GM23338 (cell line): ENCODE data around the gene COA8. TPM values are rescaled to one million over a fixed set of nuclear protein-coding genes. Genes with fewer than 3 reads are reported as not detected.

ENCODE experiments used
- ATAC-seq: fragments of 200-7000 bp; cut with Tn5 transposase; 3 replicates; pipeline ENCODE4 v1.9.1; 2020
- DNase-seq: peaks from one replicate; pipeline ENCODE4 v3.0.0-alpha.2; 2015; ENCODE audit warnings: low spot score
- H2AFZ ChIP-seq: fragments of 200-600 bp; sonication (generic); 2 replicates; pipeline ENCODE4 v1.8.0; 2016; ENCODE audit warnings: antibody characterized with exemption, mild to moderate bottlenecking, moderate library complexity
- H3F3A ChIP-seq: fragments of 200-600 bp; sonication (generic); replicated peaks from 2 replicates; pipeline ENCODE4 v1.8.0; 2017; ENCODE audit warnings: antibody characterized with exemption, mixed run types, low read depth
- H3K27ac ChIP-seq: fragments of 200-600 bp; sonication (generic); 2 replicates; pipeline ENCODE4 v1.6.1; 2016; ENCODE audit warnings: low read depth
- H3K27me3 ChIP-seq: fragments of 200-600 bp; sonication (generic); 2 replicates; pipeline ENCODE4 v1.8.0; 2016; ENCODE audit warnings: mild to moderate bottlenecking, mixed run types, moderate library complexity; ENCODE audit not compliant: insufficient read depth
- H3K36me3 ChIP-seq: fragments of 200-600 bp; sonication (generic); 2 replicates; pipeline ENCODE4 v1.8.0; 2016; ENCODE audit warnings: mild to moderate bottlenecking; ENCODE audit not compliant: insufficient read depth
- H3K4me1 ChIP-seq: fragments of 200-600 bp; sonication (generic); 2 replicates; pipeline ENCODE4 v1.8.0; 2016; ENCODE audit warnings: mild to moderate bottlenecking, moderate library complexity; ENCODE audit not compliant: insufficient read depth
- H3K4me2 ChIP-seq: fragments of 200-600 bp; sonication (generic); 2 replicates; pipeline ENCODE4 v1.7.1; 2017; ENCODE audit warnings: mixed run types
- H3K4me3 ChIP-seq: fragments of 200-600 bp; sonication (generic); 2 replicates; pipeline ENCODE4 v1.6.1; 2016; ENCODE audit warnings: mixed run types
- H3K79me2 ChIP-seq: fragments of 200-600 bp; sonication (generic); replicated peaks from 2 replicates; pipeline ENCODE4 v1.8.0; 2017; ENCODE audit warnings: mild to moderate bottlenecking; ENCODE audit not compliant: insufficient read depth
- H3K9me2 ChIP-seq: fragments of 200-600 bp; sonication (generic); 2 replicates; pipeline ENCODE4 v1.8.0; 2017; ENCODE audit not compliant: insufficient read depth
- H4K20me1 ChIP-seq: fragments of 200-600 bp; sonication (generic); replicated peaks from 2 replicates; pipeline ENCODE4 v1.8.0; 2017; ENCODE audit warnings: mild to moderate bottlenecking; ENCODE audit not compliant: insufficient read depth
- H3K27ac Mint-ChIP-seq: 2 replicates; pipeline ENCODE4 v1.8.0; 2020; ENCODE audit warnings: inconsistent platforms, mild to moderate bottlenecking, moderate library complexity, mixed read lengths
- H3K27me3 Mint-ChIP-seq: 3 replicates; pipeline ENCODE4 v1.8.0; 2022; ENCODE audit warnings: low read depth, mild to moderate bottlenecking, moderate library complexity, mixed read lengths, inconsistent platforms; ENCODE audit not compliant: insufficient read depth, poor library complexity
- H3K36me3 Mint-ChIP-seq: 3 replicates; pipeline ENCODE4 v1.8.0; 2021; ENCODE audit warnings: low read depth, mild to moderate bottlenecking, inconsistent platforms, moderate library complexity, mixed read lengths
- H3K4me1 Mint-ChIP-seq: 3 replicates; pipeline ENCODE4 v1.8.0; 2020; ENCODE audit warnings: mild to moderate bottlenecking, inconsistent platforms, mixed read lengths
- H3K4me3 Mint-ChIP-seq: 3 replicates; pipeline ENCODE4 v1.8.0; 2021; ENCODE audit warnings: moderate library complexity, mild to moderate bottlenecking, inconsistent platforms, mixed read lengths
- H3K9me3 Mint-ChIP-seq: 3 replicates; pipeline ENCODE4 v1.8.0; 2020; ENCODE audit warnings: moderate library complexity, mild to moderate bottlenecking, inconsistent platforms, mixed read lengths
- EZH2 ChIP-seq: fragments of 200-600 bp; sonication (generic); IDR thresholded peaks from one replicate; pipeline ENCODE4 v1.8.0; 2017; ENCODE audit warnings: antibody characterized with exemption, mild to moderate bottlenecking, low read depth; ENCODE audit not compliant: unreplicated experiment
- EZH2phosphoT487 ChIP-seq: fragments of 200-600 bp; sonication (generic); IDR thresholded peaks from one replicate; pipeline ENCODE4 v1.8.1; 2018; ENCODE audit warnings: antibody characterized with exemption; ENCODE audit not compliant: unreplicated experiment
- JUNB ChIP-seq: IDR thresholded peaks from one replicate; pipeline ENCODE4 v1.6.1; 2016; ENCODE audit warnings: antibody characterized with exemption; ENCODE audit not compliant: unreplicated experiment
- POLR2AphosphoS5 ChIP-seq: IDR thresholded peaks from 2 replicates; pipeline ENCODE4 v1.6.1; 2016; ENCODE audit warnings: antibody characterized with exemption, low read depth
- ZNF114 ChIP-seq: fragments of 250-450 bp; sonication (Bioruptor Pico); IDR thresholded peaks from 2 replicates; pipeline ENCODE4 v1.5.0; 2020; ENCODE audit warnings: mild to moderate bottlenecking, moderate library complexity
- ZNF462 ChIP-seq: fragments of 250-450 bp; sonication (Bioruptor Pico); IDR thresholded peaks from 2 replicates; pipeline ENCODE4 v1.5.0; 2020; ENCODE audit warnings: mild to moderate bottlenecking, moderate library complexity
- polyA plus RNA-seq: library from polyadenylated mRNA; unstranded; fragments of >200 nt; fragmentation: Nextera tagmentation; extraction: Ambion mirVana; gene quantifications from 2 replicates; pipeline ENCODE4 v1.2.1, GENCODE V29; 2016
- total RNA-seq: library from RNA; depleted of rRNA; stranded (reverse); fragments of >200 nt; shearing (Covaris generic); gene quantifications from 2 replicates; pipeline ENCODE4 v1.2.3, GENCODE V29; 2014
- TF ChIP-seq, protein P1 (sequence below): IDR thresholded peaks from one replicate; pipeline ENCODE4 v1.6.1; 2018; ENCODE audit warnings: antibody characterized with exemption; ENCODE audit not compliant: unreplicated experiment

Gene COA8
- total and polyA plus RNA-seq, 2 experiments from 2014 or later = 61.3 to 130 TPM

GRCh38 chr14:103523575-103523954 is 39.2 kb upstream of the COA8 start:
- peak overlapping the region; percentile 67 for H3K4me3 Mint-ChIP-seq
- H3K36me3 Mint-ChIP-seq = peaks cover 14% of the 10 kb centered on the region
- Histone ChIP-seq H3K4me3 (peak overlapping the region; percentile 67), H3K79me2 (no peaks in the 10 kb centered on the region), H3K9me2 (no peaks in the 10 kb centered on the region), H3F3A (peaks cover 25% of the 10 kb centered on the region), H2AFZ (peak overlapping the region; percentile 85; the same call in 1 of the 2 replicates), H3K36me3 (no peaks in the 10 kb centered on the region; the same call in 1 of the 2 replicates), H3K27ac (no peak overlapping the region), H3K27me3 (peaks cover 22% of the 10 kb centered on the region), H3K4me2 (peak overlapping the region; percentile 94), H4K20me1 (peaks cover 11% of the 10 kb centered on the region), H3K4me1 (peaks cover 13% of the 10 kb centered on the region)
- ATAC-seq (no peak), DNase-seq (peak; percentile 70)
- no peak for TF ChIP-seq EZH2
- TF ChIP-seq, protein P1, sequence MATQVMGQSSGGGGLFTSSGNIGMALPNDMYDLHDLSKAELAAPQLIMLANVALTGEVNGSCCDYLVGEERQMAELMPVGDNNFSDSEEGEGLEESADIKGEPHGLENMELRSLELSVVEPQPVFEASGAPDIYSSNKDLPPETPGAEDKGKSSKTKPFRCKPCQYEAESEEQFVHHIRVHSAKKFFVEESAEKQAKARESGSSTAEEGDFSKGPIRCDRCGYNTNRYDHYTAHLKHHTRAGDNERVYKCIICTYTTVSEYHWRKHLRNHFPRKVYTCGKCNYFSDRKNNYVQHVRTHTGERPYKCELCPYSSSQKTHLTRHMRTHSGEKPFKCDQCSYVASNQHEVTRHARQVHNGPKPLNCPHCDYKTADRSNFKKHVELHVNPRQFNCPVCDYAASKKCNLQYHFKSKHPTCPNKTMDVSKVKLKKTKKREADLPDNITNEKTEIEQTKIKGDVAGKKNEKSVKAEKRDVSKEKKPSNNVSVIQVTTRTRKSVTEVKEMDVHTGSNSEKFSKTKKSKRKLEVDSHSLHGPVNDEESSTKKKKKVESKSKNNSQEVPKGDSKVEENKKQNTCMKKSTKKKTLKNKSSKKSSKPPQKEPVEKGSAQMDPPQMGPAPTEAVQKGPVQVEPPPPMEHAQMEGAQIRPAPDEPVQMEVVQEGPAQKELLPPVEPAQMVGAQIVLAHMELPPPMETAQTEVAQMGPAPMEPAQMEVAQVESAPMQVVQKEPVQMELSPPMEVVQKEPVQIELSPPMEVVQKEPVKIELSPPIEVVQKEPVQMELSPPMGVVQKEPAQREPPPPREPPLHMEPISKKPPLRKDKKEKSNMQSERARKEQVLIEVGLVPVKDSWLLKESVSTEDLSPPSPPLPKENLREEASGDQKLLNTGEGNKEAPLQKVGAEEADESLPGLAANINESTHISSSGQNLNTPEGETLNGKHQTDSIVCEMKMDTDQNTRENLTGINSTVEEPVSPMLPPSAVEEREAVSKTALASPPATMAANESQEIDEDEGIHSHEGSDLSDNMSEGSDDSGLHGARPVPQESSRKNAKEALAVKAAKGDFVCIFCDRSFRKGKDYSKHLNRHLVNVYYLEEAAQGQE = no peak
- TF ChIP-seq ZNF462 (CRISPR knock-in tag) = no peak
- no peak for TF ChIP-seq JUNB
- no peak for TF ChIP-seq ZNF114 (CRISPR knock-in tag)
- TF ChIP-seq POLR2AphosphoS5 = no peak
- TF ChIP-seq EZH2phosphoT487 = no peak
- peaks cover 26% of the 10 kb centered on the region for H3K4me1 Mint-ChIP-seq
- H3K27me3 Mint-ChIP-seq = peaks cover 34% of the 10 kb centered on the region
- H3K9me3 Mint-ChIP-seq = peaks cover 4% of the 10 kb centered on the region; the same call in 1 of the 3 replicates
- H3K27ac Mint-ChIP-seq = no peak overlapping the region
